Measurements from ENCODE around the gene KRT6A. TPM values are rescaled to one million over a fixed set of nuclear protein-coding genes. Genes with fewer than 3 reads are reported as not detected.

KRT6A gene
- total and polyA plus RNA-seq, 2 donors (not counting 1 experiment from before 2014, with no cell fraction given): not detected

GRCh38 chr12:52526511-52526951 lies 33.5 kb upstream of the KRT6A start:
- H2AFZ ChIP-seq (ENCODE audit: insufficient read depth, low read depth, low read length, poor library complexity, severe bottlenecking): no peak overlapping the region
- POLR2A ChIA-PET: no interaction called here

DNA sequence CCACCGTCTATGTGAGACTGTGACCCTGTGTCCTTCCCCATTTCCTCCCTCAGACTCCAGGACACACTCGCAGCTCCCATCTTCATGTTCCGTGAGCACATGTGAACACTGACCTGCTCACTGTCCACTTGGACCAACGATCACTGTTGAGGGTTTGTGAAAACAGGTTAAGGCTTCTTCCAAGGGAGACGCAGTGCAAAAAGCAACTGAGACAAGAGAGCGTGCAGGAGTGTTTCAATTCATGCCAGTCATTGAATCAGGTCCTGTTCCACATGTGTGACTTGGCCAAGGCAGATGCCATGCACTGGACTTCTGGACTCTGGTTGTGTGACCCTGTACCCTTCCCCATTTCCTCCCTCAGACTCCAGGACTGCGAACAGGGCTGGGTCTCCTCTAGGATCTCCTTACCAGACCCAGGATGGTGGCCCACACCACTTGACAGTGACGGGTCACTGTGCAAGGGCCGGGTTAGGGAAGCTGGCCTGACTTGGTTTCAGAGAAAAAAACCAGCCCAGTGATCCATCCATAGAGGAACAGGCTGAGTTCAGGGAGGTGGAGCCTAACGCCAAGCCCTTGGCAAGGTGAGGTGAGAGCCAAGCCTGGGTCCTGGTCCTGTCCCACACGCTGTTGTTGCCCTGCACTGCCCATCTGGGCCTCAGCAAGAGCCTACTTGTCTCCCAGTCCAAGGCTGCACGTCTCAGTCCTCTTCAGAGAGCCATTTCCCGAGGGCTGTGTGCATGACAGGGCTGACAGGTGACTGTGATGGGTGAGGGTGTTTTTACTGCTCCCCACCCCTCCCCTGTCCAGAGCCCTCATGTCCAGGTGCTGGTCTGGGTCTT lies 32.8 kb upstream of the KRT6A start:
- Mint-ChIP-seq H3K27ac (no peak overlapping the region), H3K27me3 (no peaks in the 10 kb centered on the region), H3K4me3 (no peak overlapping the region), H3K4me1 (no peaks in the 10 kb centered on the region), H3K9me3 (ENCODE audit: insufficient read depth) (no peaks in the 10 kb centered on the region)
- no peak overlapping the region for H3K4me3 ChIP-seq (ENCODE audit: control extremely low read depth in 1 of 5, extremely low read depth in 1 of 5, insufficient read depth in 1 of 5, low read depth in 2 of 5, low read length in 4 of 5)
- 79% methylated on average over 13 of the region's 13 CpGs for WGBS (ENCODE audit: insufficient coverage)
- POLR2A ChIA-PET: no interaction called here
- no peaks in the 10 kb centered on the region for H3K27me3 ChIP-seq (replicated peaks in 1 of 4; ENCODE audit: control extremely low read depth in 1 of 4, control insufficient read depth in 3 of 4, insufficient read depth in 4 of 4, low read length in 3 of 4)
- no peak for DNase-seq
- H3K9me3 ChIP-seq (ENCODE audit: control extremely low read depth in 1 of 3, control insufficient read depth in 2 of 3, insufficient read depth in 1 of 3, low read length in 2 of 3): no peaks in the 10 kb centered on the region
- H3K27ac ChIP-seq (ENCODE audit: low read length in 2 of 2): no peak overlapping the region
- TF ChIP-seq, protein P1, sequence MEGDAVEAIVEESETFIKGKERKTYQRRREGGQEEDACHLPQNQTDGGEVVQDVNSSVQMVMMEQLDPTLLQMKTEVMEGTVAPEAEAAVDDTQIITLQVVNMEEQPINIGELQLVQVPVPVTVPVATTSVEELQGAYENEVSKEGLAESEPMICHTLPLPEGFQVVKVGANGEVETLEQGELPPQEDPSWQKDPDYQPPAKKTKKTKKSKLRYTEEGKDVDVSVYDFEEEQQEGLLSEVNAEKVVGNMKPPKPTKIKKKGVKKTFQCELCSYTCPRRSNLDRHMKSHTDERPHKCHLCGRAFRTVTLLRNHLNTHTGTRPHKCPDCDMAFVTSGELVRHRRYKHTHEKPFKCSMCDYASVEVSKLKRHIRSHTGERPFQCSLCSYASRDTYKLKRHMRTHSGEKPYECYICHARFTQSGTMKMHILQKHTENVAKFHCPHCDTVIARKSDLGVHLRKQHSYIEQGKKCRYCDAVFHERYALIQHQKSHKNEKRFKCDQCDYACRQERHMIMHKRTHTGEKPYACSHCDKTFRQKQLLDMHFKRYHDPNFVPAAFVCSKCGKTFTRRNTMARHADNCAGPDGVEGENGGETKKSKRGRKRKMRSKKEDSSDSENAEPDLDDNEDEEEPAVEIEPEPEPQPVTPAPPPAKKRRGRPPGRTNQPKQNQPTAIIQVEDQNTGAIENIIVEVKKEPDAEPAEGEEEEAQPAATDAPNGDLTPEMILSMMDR (IDR thresholded peaks at IDR 0.05): no peak
- no peak for TF ChIP-seq EZH2 (IDR thresholded peaks at IDR 0.05; ENCODE audit: borderline replicate concordance, insufficient read depth, low read depth, low read length, poor library complexity, severe bottlenecking)
- no peak for ATAC-seq (ENCODE audit: low read depth)
- CTCF ChIA-PET: no interaction called here
- H3K36me3 ChIP-seq (replicated peaks in 1 of 2; ENCODE audit: control extremely low read depth in 1 of 2, control insufficient read depth in 1 of 2, extremely low read depth in 1 of 2, insufficient read depth in 2 of 2, low read length in 1 of 2): no peaks in the 10 kb centered on the region
- intact Hi-C loops (cut with micrococcal nuclease): no loop called here
- no peak overlapping the region for H3K4me2 ChIP-seq (replicated peaks; ENCODE audit: low read depth, low read length, poor library complexity, severe bottlenecking)
- H4K20me1 ChIP-seq (ENCODE audit: control insufficient read depth, insufficient read depth, low read length, poor library complexity, severe bottlenecking): no peaks in the 10 kb centered on the region
- no peaks in the 10 kb centered on the region for H3K79me2 ChIP-seq (ENCODE audit: control insufficient read depth, insufficient read depth, low read length)
- no peaks in the 10 kb centered on the region for H3K4me1 ChIP-seq (ENCODE audit: control insufficient read depth in 2 of 2, insufficient read depth in 2 of 2, low read length in 2 of 2)
- no peak overlapping the region for H2AFZ ChIP-seq (ENCODE audit: insufficient read depth, low read depth, low read length, poor library complexity, severe bottlenecking)
- no peak overlapping the region for H3K9ac ChIP-seq (ENCODE audit: low read length)

More at GRCh38 chr12:52526511-52526951, 33.5 kb upstream of the KRT6A start:
- Histone ChIP-seq H3K27me3 (replicated peaks in 1 of 4; ENCODE audit: control extremely low read depth in 1 of 4, control insufficient read depth in 3 of 4, insufficient read depth in 4 of 4, low read length in 3 of 4) (no peaks in the 10 kb centered on the region), H3K9me3 (ENCODE audit: control extremely low read depth in 1 of 3, control insufficient read depth in 2 of 3, insufficient read depth in 1 of 3, low read length in 2 of 3) (no peaks in the 10 kb centered on the region), H3K27ac (ENCODE audit: low read length in 2 of 2) (no peak overlapping the region), H3K79me2 (ENCODE audit: control insufficient read depth, insufficient read depth, low read length) (no peaks in the 10 kb centered on the region), H3K36me3 (replicated peaks in 1 of 2; ENCODE audit: control extremely low read depth in 1 of 2, control insufficient read depth in 1 of 2, extremely low read depth in 1 of 2, insufficient read depth in 2 of 2, low read length in 1 of 2) (no peaks in the 10 kb centered on the region), H3K4me3 (ENCODE audit: control extremely low read depth in 1 of 5, extremely low read depth in 1 of 5, insufficient read depth in 1 of 5, low read depth in 2 of 5, low read length in 4 of 5) (no peak overlapping the region), H3K9ac (ENCODE audit: low read length) (no peak overlapping the region), H3K4me2 (replicated peaks; ENCODE audit: low read depth, low read length, poor library complexity, severe bottlenecking) (no peak overlapping the region), H4K20me1 (ENCODE audit: control insufficient read depth, insufficient read depth, low read length, poor library complexity, severe bottlenecking) (no peaks in the 10 kb centered on the region), H3K4me1 (ENCODE audit: control insufficient read depth in 2 of 2, insufficient read depth in 2 of 2, low read length in 2 of 2) (no peaks in the 10 kb centered on the region)
- 77% methylated on average over 6 of the region's 8 CpGs for WGBS (ENCODE audit: insufficient coverage)
- Mint-ChIP-seq H3K9me3 (ENCODE audit: insufficient read depth) (no peaks in the 10 kb centered on the region), H3K27me3 (no peaks in the 10 kb centered on the region), H3K4me1 (no peaks in the 10 kb centered on the region), H3K27ac (no peak overlapping the region), H3K4me3 (no peak overlapping the region)
- TF ChIP-seq, protein P1 (IDR thresholded peaks at IDR 0.05): no peak
- TF ChIP-seq EZH2 (IDR thresholded peaks at IDR 0.05; ENCODE audit: borderline replicate concordance, insufficient read depth, low read depth, low read length, poor library complexity, severe bottlenecking): no peak
- DNase-seq (no peak), ATAC-seq (ENCODE audit: low read depth) (no peak)
- intact Hi-C loops (cut with micrococcal nuclease): no loop called here
- CTCF ChIA-PET: no interaction called here

Data from B cell (primary cell).